HEK293 (cell line): ENCODE data around the gene EMP3.

Experiments
- CTCF ChIA-PET: fragments of 350-600 bp; formaldehyde crosslinking; extraction: SDS; loops from one replicate; lab custom pipeline; 2021; ENCODE audit warnings: antibody characterized with exemption; lab: Yijun Ruan, JAX
- POLR2A ChIA-PET: fragments of 300-600 bp; formaldehyde crosslinking; extraction: SDS; loops from one replicate; lab custom pipeline; 2020; ENCODE audit warnings: antibody characterized with exemption, inconsistent platforms; lab: Yijun Ruan, JAX
- H3K27ac ChIP-seq: fragments of 200-500 bp; sonication (Bioruptor generic); 2 replicates; pipeline ENCODE4 v1.5.1; 2014; ENCODE audit warnings: low read depth, low read length, control low read depth, inconsistent platforms; ENCODE audit errors: extremely low read depth
- H3K36me3 ChIP-seq, 2 experiments: fragments of 200-500 bp in 1 of 2; sonication (Bioruptor generic) in 1 of 2; 1 replicate in 1 of 2; 2 replicates in 1 of 2; pipeline ENCODE4 v1.5.1; 2014 to 2017; ENCODE audit warnings: inconsistent platforms in 2 of 2, low read length in 2 of 2; ENCODE audit not compliant: control insufficient read depth in 2 of 2, insufficient read depth in 1 of 2
- H3K4me1 ChIP-seq: fragments of 200-500 bp; sonication (Bioruptor generic); 2 replicates; pipeline ENCODE4 v1.5.1; 2014; ENCODE audit warnings: mild to moderate bottlenecking, low read length, inconsistent platforms; ENCODE audit not compliant: control insufficient read depth, insufficient read depth
- H3K4me3 ChIP-seq: 2 replicates; pipeline ENCODE4 v1.5.1; 2011; ENCODE audit warnings: low read depth, mild to moderate bottlenecking, control low read depth, low read length, moderate library complexity
- H3K9me3 ChIP-seq: fragments of 200-500 bp; sonication (Bioruptor generic); 2 replicates; pipeline ENCODE4 v1.5.1; 2014; ENCODE audit warnings: low read depth, low read length, inconsistent platforms; ENCODE audit not compliant: control insufficient read depth, insufficient read depth
- BCL11A ChIP-seq: fragments of 450-650 bp; formaldehyde crosslinking; IDR thresholded peaks from 2 replicates; pipeline ENCODE4 v1.5.1; 2016; ENCODE audit warnings: low read depth, missing biosample characterization, missing genetic modification characterization
- EGR2 ChIP-seq: fragments of 450-650 bp; formaldehyde crosslinking; IDR thresholded peaks from 2 replicates; pipeline ENCODE4 v1.5.1; 2016; ENCODE audit warnings: low read depth, missing biosample characterization, missing genetic modification characterization
- GFI1B ChIP-seq: fragments of 450-650 bp; formaldehyde crosslinking; IDR thresholded peaks from 2 replicates; pipeline ENCODE4 v1.5.1; 2016; ENCODE audit warnings: missing biosample characterization, missing genetic modification characterization
- KLF8 ChIP-seq: fragments of 450-650 bp; formaldehyde crosslinking; IDR thresholded peaks from 2 replicates; pipeline ENCODE4 v1.5.1; 2016; ENCODE audit warnings: missing biosample characterization, missing genetic modification characterization
- PRDM10 ChIP-seq: fragments of 450-650 bp; formaldehyde crosslinking; IDR thresholded peaks from 2 replicates; pipeline ENCODE4 v1.5.1; 2016; ENCODE audit warnings: missing biosample characterization, missing genetic modification characterization
- TRIM28 ChIP-seq: IDR thresholded peaks from 2 replicates; pipeline ENCODE4 v1.6.1; 2011; ENCODE audit warnings: low read length, control low read depth, borderline replicate concordance
- ZBTB20 ChIP-seq: fragments of 450-650 bp; formaldehyde crosslinking; IDR thresholded peaks from 2 replicates; pipeline ENCODE4 v1.5.1; 2016; ENCODE audit warnings: missing biosample characterization, missing genetic modification characterization
- ZBTB48 ChIP-seq: fragments of 450-650 bp; formaldehyde crosslinking; IDR thresholded peaks from 2 replicates; pipeline ENCODE4 v1.5.1; 2016; ENCODE audit warnings: missing biosample characterization, missing genetic modification characterization
- ZFP3 ChIP-seq: fragments of 450-650 bp; formaldehyde crosslinking; IDR thresholded peaks from 2 replicates; pipeline ENCODE4 v1.5.1; 2016; ENCODE audit warnings: low read depth, missing biosample characterization, missing genetic modification characterization
- ZNF223 ChIP-seq: fragments of 450-650 bp; formaldehyde crosslinking; IDR thresholded peaks from 2 replicates; pipeline ENCODE4 v1.5.1; 2016; ENCODE audit warnings: missing biosample characterization, missing genetic modification characterization
- ZNF350 ChIP-seq: fragments of 450-650 bp; formaldehyde crosslinking; IDR thresholded peaks from 2 replicates; pipeline ENCODE4 v1.5.0; 2017; ENCODE audit warnings: missing biosample characterization, mild to moderate bottlenecking, missing genetic modification characterization
- ZNF37A ChIP-seq: fragments of 450-650 bp; IDR thresholded peaks from 2 replicates; pipeline ENCODE4 v1.5.1; 2018; ENCODE audit warnings: missing biosample characterization, missing genetic modification characterization
- ZNF394 ChIP-seq: fragments of 450-650 bp; formaldehyde crosslinking; IDR thresholded peaks from 2 replicates; pipeline ENCODE4 v1.5.1; 2016; ENCODE audit warnings: missing biosample characterization, missing genetic modification characterization, mild to moderate bottlenecking, moderate library complexity, borderline replicate concordance
- ZNF426 ChIP-seq: fragments of 450-650 bp; formaldehyde crosslinking; IDR thresholded peaks from 2 replicates; pipeline ENCODE4 v1.5.1; 2017; ENCODE audit warnings: missing biosample characterization, missing genetic modification characterization, mild to moderate bottlenecking, inconsistent platforms, moderate library complexity
- ZNF529 ChIP-seq: fragments of 450-650 bp; formaldehyde crosslinking; IDR thresholded peaks from 2 replicates; pipeline ENCODE4 v1.5.1; 2017; ENCODE audit warnings: missing genetic modification characterization, missing biosample characterization; ENCODE audit not compliant: insufficient replicate concordance
- ZNF623 ChIP-seq: fragments of 450-650 bp; formaldehyde crosslinking; IDR thresholded peaks from 2 replicates; pipeline ENCODE4 v1.5.1; 2016; ENCODE audit warnings: missing biosample characterization, missing genetic modification characterization
- ZNF654 ChIP-seq: fragments of 450-650 bp; formaldehyde crosslinking; IDR thresholded peaks from 2 replicates; pipeline ENCODE4 v1.5.1; 2016; ENCODE audit warnings: low read depth, missing biosample characterization, missing genetic modification characterization
- ZNF670 ChIP-seq: fragments of 450-650 bp; formaldehyde crosslinking; IDR thresholded peaks from 2 replicates; pipeline ENCODE4 v1.5.1; 2016; ENCODE audit warnings: missing biosample characterization, missing genetic modification characterization, low read depth
- ZNF747 ChIP-seq: fragments of 450-650 bp; formaldehyde crosslinking; IDR thresholded peaks from 2 replicates; pipeline ENCODE4 v1.5.1; 2016; ENCODE audit warnings: missing biosample characterization, missing genetic modification characterization
- TF ChIP-seq, protein P1 (sequence below): fragments of 450-650 bp; formaldehyde crosslinking; conservative IDR thresholded peaks from 2 replicates; pipeline ENCODE4 v1.5.1; 2016; ENCODE audit warnings: low read depth, missing biosample characterization, missing genetic modification characterization
- TF ChIP-seq, protein P2 (sequence below): fragments of 450-650 bp; formaldehyde crosslinking; IDR thresholded peaks from 2 replicates; pipeline ENCODE4 v1.5.1; 2016; ENCODE audit warnings: missing biosample characterization, missing genetic modification characterization

EMP3 gene

DNA sequence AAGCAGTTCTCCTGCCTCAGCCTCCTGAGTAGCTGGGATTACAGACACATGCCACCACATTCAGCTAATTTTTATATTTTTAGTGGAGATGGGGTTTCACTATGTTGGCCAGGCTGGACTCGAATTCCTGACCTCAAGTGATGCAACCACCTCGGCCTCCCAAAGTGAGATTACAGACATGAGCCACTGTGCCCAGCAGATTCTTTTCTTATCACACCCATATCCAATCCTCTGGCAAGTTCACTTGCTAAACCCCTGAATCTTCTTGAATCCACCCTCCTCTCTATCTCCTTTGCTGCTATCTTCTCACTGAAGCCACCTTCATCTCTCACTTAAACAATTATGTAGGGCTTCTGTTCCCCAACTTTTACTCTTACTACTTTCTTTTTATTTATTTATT lies 20.8 kb downstream of the EMP3 start:
- Histone ChIP-seq H3K4me1 (no peaks in the 10 kb centered on the region), H3K4me3 (no peak overlapping the region), H3K27ac (no peak overlapping the region), H3K9me3 (no peaks in the 10 kb centered on the region), H3K36me3 (no peaks in the 10 kb centered on the region; a peak in 1 of 3 replicates)
- CTCF ChIA-PET: interaction anchor here (0.6 to 1.6 kb wide), 3 partner anchors 9 to 49 kb away, joined by 3 to 6 read pairs (median 3); no protein-coding TSS in a partner anchor
- no peak for TF ChIP-seq ZNF670 (tag by site-specific recombination)
- TF ChIP-seq ZFP3 (tag by site-specific recombination): no peak
- TF ChIP-seq BCL11A (tag by site-specific recombination): no peak
- TF ChIP-seq TRIM28: no peak
- no peak for TF ChIP-seq ZNF654
- no peak for TF ChIP-seq KLF8 (tag by site-specific recombination)
- no peak for TF ChIP-seq ZNF623 (tag by site-specific recombination)
- no peak for TF ChIP-seq ZNF350 (tag by site-specific recombination)
- no peak for TF ChIP-seq ZNF37A (tag by site-specific recombination)
- TF ChIP-seq EGR2 (tag by site-specific recombination): no peak
- TF ChIP-seq ZNF223: no peak
- no peak for TF ChIP-seq ZNF529
- TF ChIP-seq ZNF426: no peak
- TF ChIP-seq ZBTB20 (tag by site-specific recombination): no peak
- TF ChIP-seq, protein P1, sequence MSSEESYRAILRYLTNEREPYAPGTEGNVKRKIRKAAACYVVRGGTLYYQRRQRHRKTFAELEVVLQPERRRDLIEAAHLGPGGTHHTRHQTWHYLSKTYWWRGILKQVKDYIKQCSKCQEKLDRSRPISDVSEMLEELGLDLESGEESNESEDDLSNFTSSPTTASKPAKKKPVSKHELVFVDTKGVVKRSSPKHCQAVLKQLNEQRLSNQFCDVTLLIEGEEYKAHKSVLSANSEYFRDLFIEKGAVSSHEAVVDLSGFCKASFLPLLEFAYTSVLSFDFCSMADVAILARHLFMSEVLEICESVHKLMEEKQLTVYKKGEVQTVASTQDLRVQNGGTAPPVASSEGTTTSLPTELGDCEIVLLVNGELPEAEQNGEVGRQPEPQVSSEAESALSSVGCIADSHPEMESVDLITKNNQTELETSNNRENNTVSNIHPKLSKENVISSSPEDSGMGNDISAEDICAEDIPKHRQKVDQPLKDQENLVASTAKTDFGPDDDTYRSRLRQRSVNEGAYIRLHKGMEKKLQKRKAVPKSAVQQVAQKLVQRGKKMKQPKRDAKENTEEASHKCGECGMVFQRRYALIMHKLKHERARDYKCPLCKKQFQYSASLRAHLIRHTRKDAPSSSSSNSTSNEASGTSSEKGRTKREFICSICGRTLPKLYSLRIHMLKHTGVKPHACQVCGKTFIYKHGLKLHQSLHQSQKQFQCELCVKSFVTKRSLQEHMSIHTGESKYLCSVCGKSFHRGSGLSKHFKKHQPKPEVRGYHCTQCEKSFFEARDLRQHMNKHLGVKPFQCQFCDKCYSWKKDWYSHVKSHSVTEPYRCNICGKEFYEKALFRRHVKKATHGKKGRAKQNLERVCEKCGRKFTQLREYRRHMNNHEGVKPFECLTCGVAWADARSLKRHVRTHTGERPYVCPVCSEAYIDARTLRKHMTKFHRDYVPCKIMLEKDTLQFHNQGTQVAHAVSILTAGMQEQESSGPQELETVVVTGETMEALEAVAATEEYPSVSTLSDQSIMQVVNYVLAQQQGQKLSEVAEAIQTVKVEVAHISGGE (tag by site-specific recombination): no peak
- TF ChIP-seq ZNF747 (tag by site-specific recombination): no peak
- TF ChIP-seq, protein P2, sequence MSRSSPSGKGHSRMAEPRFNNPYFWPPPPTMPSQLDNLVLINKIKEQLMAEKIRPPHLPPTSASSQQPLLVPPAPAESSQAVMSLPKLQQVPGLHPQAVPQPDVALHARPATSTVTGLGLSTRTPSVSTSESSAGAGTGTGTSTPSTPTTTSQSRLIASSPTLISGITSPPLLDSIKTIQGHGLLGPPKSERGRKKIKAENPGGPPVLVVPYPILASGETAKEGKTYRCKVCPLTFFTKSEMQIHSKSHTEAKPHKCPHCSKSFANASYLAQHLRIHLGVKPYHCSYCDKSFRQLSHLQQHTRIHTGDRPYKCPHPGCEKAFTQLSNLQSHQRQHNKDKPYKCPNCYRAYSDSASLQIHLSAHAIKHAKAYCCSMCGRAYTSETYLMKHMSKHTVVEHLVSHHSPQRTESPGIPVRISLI (tag by site-specific recombination): no peak
- POLR2A ChIA-PET: no interaction called here

DNA sequence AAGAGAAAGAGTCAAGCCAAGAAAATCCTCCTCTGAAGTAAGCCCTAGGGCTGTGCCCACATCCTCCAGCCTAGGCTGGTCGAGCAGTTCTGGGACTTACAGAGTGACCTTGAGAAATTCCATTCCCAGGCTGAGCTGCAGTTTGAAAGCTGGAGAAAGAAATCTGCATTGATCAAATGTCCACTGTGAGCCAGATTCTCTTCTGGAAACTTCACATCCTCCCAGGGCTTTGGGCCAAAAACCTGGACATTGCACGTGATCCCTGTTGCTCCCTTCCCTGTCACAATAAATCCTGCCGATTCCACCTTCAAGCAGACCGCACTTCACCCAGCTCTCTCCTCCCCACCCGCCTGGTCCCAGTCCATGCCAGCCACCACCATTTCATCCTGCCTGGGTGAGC lies 22.7 kb downstream of the EMP3 start:
- Histone ChIP-seq H3K9me3 (no peaks in the 10 kb centered on the region), H3K4me1 (no peaks in the 10 kb centered on the region), H3K4me3 (no peak overlapping the region), H3K36me3 (no peaks in the 10 kb centered on the region; a peak in 1 of 3 replicates), H3K27ac (no peak overlapping the region)
- TF ChIP-seq GFI1B (tag by site-specific recombination) (no peak), ZNF394 (tag by site-specific recombination) (no peak), PRDM10 (tag by site-specific recombination) (no peak), ZBTB48 (tag by site-specific recombination) (no peak)
- POLR2A ChIA-PET: interaction anchor here (0.6 kb wide), 2 partner anchors 9 to 613 kb away, joined by 5 to 6 read pairs; no protein-coding TSS in a partner anchor
- CTCF ChIA-PET: interaction anchor here (0.6 to 1.6 kb wide), 8 partner anchors 7 to 236 kb away, joined by 3 to 6 read pairs (median 4); no protein-coding TSS in a partner anchor
